Cardiac muscle cell (in vitro differentiated cells and primary cell): ENCODE results near the gene AMPD2. TPM values are rescaled to one million over a fixed set of nuclear protein-coding genes. Genes with fewer than 3 reads are reported as not detected.

ENCODE experiments used
- DNase-seq, 2 donors: peaks; one replicate each; pipeline versions ENCODE4 v3.0.0 to v3.0.0-alpha.2; 2010 to 2017; ENCODE audit warnings: low read depth in 1 of 2, low spot score in 1 of 2
- H3K27ac ChIP-seq: fragments of 200-600 bp; sonication (generic); 2 replicates; pipeline ENCODE4 v1.5.1; 2016
- H3K27me3 ChIP-seq: fragments of 200-600 bp; sonication (generic); 2 replicates; pipeline ENCODE4 v1.6.0; 2016; ENCODE audit warnings: control low read depth
- H3K36me3 ChIP-seq: fragments of 200-600 bp; sonication (generic); 2 replicates; pipeline ENCODE4 v1.5.1; 2016; ENCODE audit warnings: control low read depth
- H3K4me1 ChIP-seq: fragments of 200-600 bp; sonication (generic); 2 replicates; pipeline ENCODE4 v1.8.1; 2017; ENCODE audit warnings: low read depth, mild to moderate bottlenecking, mixed run types
- H3K4me3 ChIP-seq: fragments of 200-600 bp; sonication (generic); 2 replicates; pipeline ENCODE4 v1.5.1; 2016; ENCODE audit warnings: mild to moderate bottlenecking
- H3K9me3 ChIP-seq: fragments of 200-600 bp; sonication (generic); 2 replicates; pipeline ENCODE4 v1.5.1; 2017; ENCODE audit warnings: low read depth, mild to moderate bottlenecking, control low read depth
- CTCF ChIP-seq: IDR thresholded peaks from 2 replicates; pipeline ENCODE4 v1.5.1; 2012; ENCODE audit warnings: low read depth, mild to moderate bottlenecking, low read length
- polyA plus RNA-seq: library from polyadenylated mRNA; unstranded; fragments of >200 nt; fragmentation: Nextera tagmentation; extraction: Ambion mirVana; gene quantifications from 2 replicates; pipeline ENCODE4 v1.2.1, GENCODE V29; 2016
- total RNA-seq: library from RNA; depleted of rRNA; stranded (reverse); fragments of >200 nt; gene quantifications from 2 replicates; pipeline ENCODE4 v1.2.3, GENCODE V29; 2016

The AMPD2 gene
- total RNA-seq (72.8 and 116 TPM in 2 replicates), polyA plus RNA-seq (47.9 and 53.2 TPM in 2 replicates)

GRCh38 chr1:109619576-109620400, at the start of gene AMPD2, which contains the start of gene GNAT2:
Gene AMPD2, plus strand, starts transcription at chr1:109619837. Its CDS starts 1,339 bp downstream, at chr1:109621176.
Gene GNAT2, minus strand, starts transcription at chr1:109619616. Its CDS starts 6,746 bp downstream, at chr1:109612870.
- no peaks in the 10 kb centered on the region for H3K36me3 ChIP-seq
- peak; percentile 78 to 93 for DNase-seq
- no peaks in the 10 kb centered on the region for H3K27me3 ChIP-seq
- peak within 1 kb of the TSS; percentile 66 for H3K27ac ChIP-seq
- peak within 1 kb of the TSS; percentile 54 for H3K4me3 ChIP-seq
- no peak for TF ChIP-seq CTCF
- no peaks in the 10 kb centered on the region for H3K9me3 ChIP-seq
- H3K4me1 ChIP-seq, result no peaks in the 10 kb centered on the region

GRCh38 chr1:109570414-109570813, 49.2 kb upstream of the AMPD2 start:
- TF ChIP-seq CTCF, result no peak
- no peaks in the 10 kb centered on the region for H3K36me3 ChIP-seq
- peak; percentile 18 to 54 for DNase-seq
- H3K4me3 ChIP-seq, result no peak overlapping the region
- H3K27me3 ChIP-seq, result no peaks in the 10 kb centered on the region
- H3K27ac ChIP-seq, result peak overlapping the region; percentile 24
- H3K9me3 ChIP-seq, result no peaks in the 10 kb centered on the region
- H3K4me1 ChIP-seq, result peaks cover 24% of the 10 kb centered on the region

GRCh38 chr1:109573785-109574184, 45.9 kb upstream of the AMPD2 start:
- no peak overlapping the region for H3K27ac ChIP-seq
- no peaks in the 10 kb centered on the region for H3K9me3 ChIP-seq
- TF ChIP-seq CTCF, result no peak
- peaks cover 6% of the 10 kb centered on the region for H3K4me1 ChIP-seq
- DNase-seq, result no peak
- H3K36me3 ChIP-seq, result no peaks in the 10 kb centered on the region
- H3K4me3 ChIP-seq, result no peak overlapping the region
- no peaks in the 10 kb centered on the region for H3K27me3 ChIP-seq

GRCh38 chr1:109578947-109579443, 40.6 kb upstream of the AMPD2 start:
- Histone ChIP-seq H3K36me3 (peaks cover 28% of the 10 kb centered on the region), H3K27ac (no peak overlapping the region), H3K4me1 (no peaks in the 10 kb centered on the region), H3K4me3 (no peak overlapping the region), H3K9me3 (no peaks in the 10 kb centered on the region), H3K27me3 (no peaks in the 10 kb centered on the region)
- no peak for DNase-seq
- no peak for TF ChIP-seq CTCF

GRCh38 chr1:109579491-109579890, 40.1 kb upstream of the AMPD2 start:
- Histone ChIP-seq H3K4me3 (no peak overlapping the region), H3K4me1 (no peaks in the 10 kb centered on the region), H3K9me3 (no peaks in the 10 kb centered on the region), H3K27me3 (no peaks in the 10 kb centered on the region), H3K27ac (no peak overlapping the region), H3K36me3 (peaks cover 31% of the 10 kb centered on the region)
- TF ChIP-seq CTCF, result no peak
- peak in 1 of 2 donors; percentile 10 for DNase-seq
